ENCODE results near the gene FYB1. TPM values are rescaled to one million over a fixed set of nuclear protein-coding genes. Genes with fewer than 3 reads are reported as not detected.
"Not testable (repeated sequence)": the region's sequence is repeated elsewhere in the genome, so short reads cannot be mapped to it uniquely, and the experiment has no call there.

The FYB1 gene
- 10 to 100 TPM in 1 of 12 donors, 1 to 10 TPM in 10, not detected in 1; 1.6 to 10.5 (median 2.2) TPM for polyA plus RNA-seq (ENCODE audit: insufficient read length in 12 of 12)
- long read RNA-seq, donor 1, partial matches to known transcripts = 0 of 1 reads
- long read RNA-seq, donor 1, other reads (novel, unspliced or antisense) = 0 of 1 reads
- long read RNA-seq, donor 2 = 0 reads
- long read RNA-seq, donor 3 = 0 reads
- long read RNA-seq, donor 4 = 0 reads
- long read RNA-seq, donor 5 = 0 reads
- long read RNA-seq, donor 6 = 0 reads
- long read RNA-seq, donor 7 = 0 reads
- long read RNA-seq, donor 8 = 0 reads
- long read RNA-seq, donor 9 = 0 reads
- long read RNA-seq, donor 10 = 0 reads
- long read RNA-seq, donor 11, partial matches to known transcripts = 0 of 2 reads
- long read RNA-seq, donor 11, other reads (novel, unspliced or antisense) = 0 of 2 reads

- no peak for DNase-seq
Measured at GRCh38 chr5:39219437-39219836, at the start of gene FYB1. TSS of gene FYB1 (minus strand) at chr5:39219563. CDS start at chr5:39202960, 16,603 bp downstream.

GRCh38 chr5:39267186-39267585 lies 47.8 kb upstream of the FYB1 start:
- no peak for DNase-seq

- no peak for DNase-seq
Measured at GRCh38 chr5:39266442-39266841, 47.1 kb upstream of the FYB1 start.

- DNase-seq = no peak
Measured at GRCh38 chr5:39264528-39264927, 45.2 kb upstream of the FYB1 start.

GRCh38 chr5:39262981-39263380 lies 43.6 kb upstream of the FYB1 start:
- DNase-seq = no peak

- no peak for DNase-seq
Measured at GRCh38 chr5:39260095-39260494, 40.7 kb upstream of the FYB1 start.

GRCh38 chr5:39257554-39257953 lies 38.2 kb upstream of the FYB1 start:
- DNase-seq = no peak

- DNase-seq = no peak
Measured at GRCh38 chr5:39256477-39257235, 37.3 kb upstream of the FYB1 start.

- DNase-seq = no peak
Measured at GRCh38 chr5:39255406-39255805, 36.0 kb upstream of the FYB1 start.

- peak; percentile 54 for DNase-seq
Measured at GRCh38 chr5:39254671-39255070, 35.3 kb upstream of the FYB1 start.

- no peak for DNase-seq
Measured at GRCh38 chr5:39253196-39253595, 33.8 kb upstream of the FYB1 start.

GRCh38 chr5:39249564-39250274 lies 30.4 kb upstream of the FYB1 start:
- no peak for DNase-seq

GRCh38 chr5:39249069-39249468 lies 29.7 kb upstream of the FYB1 start:
- no peak for DNase-seq

GRCh38 chr5:39240750-39241149 lies 21.4 kb upstream of the FYB1 start:
- no peak for DNase-seq

- DNase-seq = no peak
Measured at GRCh38 chr5:39238366-39239105, 19.2 kb upstream of the FYB1 start.

- no peak for DNase-seq
Measured at GRCh38 chr5:39236718-39237117, 17.4 kb upstream of the FYB1 start.

GRCh38 chr5:39235648-39236047 lies 16.3 kb upstream of the FYB1 start:
- DNase-seq = no peak

- DNase-seq = not testable (repeated sequence)
Measured at GRCh38 chr5:39234494-39234893, 15.1 kb upstream of the FYB1 start.

- no peak for DNase-seq
Measured at GRCh38 chr5:39233783-39234182, 14.4 kb upstream of the FYB1 start.

- DNase-seq = no peak
Measured at GRCh38 chr5:39231705-39232525, 12.6 kb upstream of the FYB1 start.

GRCh38 chr5:39228596-39228995 lies 9.2 kb upstream of the FYB1 start:
- DNase-seq = no peak

Measured in muscle of arm (tissue), 14 donors.